GM18507 (cell line): ENCODE measurements around the gene CABLES1.

ENCODE experiments used
- DNase-seq: peaks from one replicate; pipeline ENCODE4 v3.0.0; 2011; ENCODE audit warnings: low read depth; ENCODE audit not compliant: insufficient read length; ENCODE audit errors: extremely low spot score
- FAIRE-seq: peaks from 2 replicates; lab custom pipeline; 2011; peaks lifted over from hg19 to GRCh38; lab: Jason Lieb, UNC

CABLES1 gene

DNA sequence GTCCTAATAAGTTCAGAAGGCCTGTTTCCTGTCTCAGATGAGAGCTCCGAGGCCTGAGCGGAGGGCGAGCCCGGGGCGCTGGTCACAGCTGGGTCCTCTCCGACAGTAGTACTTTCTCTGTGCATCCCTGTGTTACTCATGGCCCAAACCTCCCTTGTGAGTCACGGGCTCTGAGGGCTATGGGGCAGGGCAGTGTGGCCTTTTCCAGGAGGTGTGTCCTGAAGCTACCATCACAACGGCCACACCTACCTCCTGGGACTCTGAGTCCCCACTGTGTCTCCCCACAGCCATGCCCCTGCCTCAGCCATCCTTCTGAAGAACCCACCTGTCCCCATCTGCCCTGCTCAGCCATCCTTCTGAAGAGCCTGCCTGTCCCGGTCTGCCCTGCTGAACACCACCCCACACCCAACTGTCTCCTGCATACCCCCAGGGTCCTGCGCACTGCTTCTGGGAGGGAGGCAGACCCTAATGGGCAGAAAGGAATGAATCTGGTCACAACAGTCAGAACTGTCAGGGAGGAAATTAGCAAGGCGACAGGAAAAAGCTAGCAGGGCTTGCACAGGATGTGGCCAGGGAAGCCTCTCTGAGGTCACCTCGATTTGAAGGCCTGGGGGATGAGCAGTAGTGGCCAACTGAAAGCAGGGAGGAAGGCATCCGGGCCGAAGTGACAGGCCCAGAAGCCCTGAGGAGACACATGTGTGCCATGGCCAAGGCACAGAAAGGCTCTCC, 172.4 kb downstream of the CABLES1 start:
- DNase-seq (peak; percentile 32), FAIRE-seq (peak; percentile 91)
